COR-L47 (cell line): ENCODE results near the gene TNIP1.
A peak's percentile ranks its signal among the peaks of the same experiment; 100 is the strongest.

Experiments
- DNase-seq: peaks from one replicate; lab custom pipeline; 2025; lab: John Stamatoyannopoulos, UW

TNIP1 gene

DNA sequence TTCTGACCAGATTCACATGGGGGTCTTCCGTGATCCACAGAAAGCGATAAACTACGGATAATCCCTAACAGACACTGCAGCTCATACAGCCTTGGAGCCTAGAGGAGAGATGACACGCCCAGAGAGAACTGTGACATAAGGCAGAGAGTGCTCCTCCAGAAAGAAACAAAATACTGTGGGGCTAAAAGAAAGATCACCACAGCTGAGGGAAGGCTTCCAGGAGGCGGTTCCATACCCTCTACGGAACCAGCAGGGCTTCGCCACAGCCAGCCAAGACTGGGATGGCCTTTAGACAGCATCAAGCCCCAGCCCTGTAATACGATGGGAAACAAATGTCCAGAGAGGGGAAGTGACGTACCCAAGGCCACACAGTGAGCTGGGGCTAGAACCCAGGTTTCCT lies 41.2 kb downstream of the TNIP1 start:
- DNase-seq: no peak

DNA sequence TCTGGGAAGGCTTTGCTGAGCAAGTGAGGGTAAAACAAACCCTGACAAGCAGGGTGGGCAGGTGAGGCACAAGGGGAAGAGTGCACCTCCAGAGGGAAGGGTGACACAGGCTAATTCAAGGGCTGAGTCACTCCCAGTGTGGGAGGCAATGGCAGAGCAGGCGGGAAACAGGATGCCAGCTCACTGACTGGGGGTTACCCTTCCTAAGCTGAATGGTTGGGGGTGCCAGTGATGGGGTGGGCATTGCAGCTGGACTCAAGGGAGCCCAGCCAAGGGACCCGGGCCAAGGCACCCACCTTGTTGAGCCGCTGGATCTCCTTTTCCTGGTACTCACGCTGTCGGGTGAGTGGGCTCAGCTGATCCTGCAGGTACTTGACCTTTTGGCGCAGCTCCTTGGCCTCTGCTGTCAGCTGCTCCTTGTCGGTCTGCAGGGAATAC lies 42.0 kb downstream of the TNIP1 start:
- DNase-seq: no peak

DNA sequence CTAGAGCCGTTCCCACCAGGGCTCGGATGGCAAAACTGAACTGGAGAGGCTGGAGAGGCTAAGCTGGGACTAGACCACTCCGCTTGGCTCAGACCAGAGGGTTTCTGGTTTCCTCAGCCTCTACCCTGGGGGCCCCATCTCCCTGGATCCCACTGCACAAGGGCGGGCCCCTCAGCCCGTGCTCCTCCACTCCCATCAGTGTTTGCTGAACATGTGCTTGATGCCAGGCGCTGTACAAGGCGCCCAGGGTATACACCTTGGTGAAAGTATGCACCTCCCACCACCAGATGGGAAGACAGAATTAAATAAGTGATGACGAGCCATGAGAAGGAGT lies 42.5 kb downstream of the TNIP1 start:
- DNase-seq: no peak

DNA sequence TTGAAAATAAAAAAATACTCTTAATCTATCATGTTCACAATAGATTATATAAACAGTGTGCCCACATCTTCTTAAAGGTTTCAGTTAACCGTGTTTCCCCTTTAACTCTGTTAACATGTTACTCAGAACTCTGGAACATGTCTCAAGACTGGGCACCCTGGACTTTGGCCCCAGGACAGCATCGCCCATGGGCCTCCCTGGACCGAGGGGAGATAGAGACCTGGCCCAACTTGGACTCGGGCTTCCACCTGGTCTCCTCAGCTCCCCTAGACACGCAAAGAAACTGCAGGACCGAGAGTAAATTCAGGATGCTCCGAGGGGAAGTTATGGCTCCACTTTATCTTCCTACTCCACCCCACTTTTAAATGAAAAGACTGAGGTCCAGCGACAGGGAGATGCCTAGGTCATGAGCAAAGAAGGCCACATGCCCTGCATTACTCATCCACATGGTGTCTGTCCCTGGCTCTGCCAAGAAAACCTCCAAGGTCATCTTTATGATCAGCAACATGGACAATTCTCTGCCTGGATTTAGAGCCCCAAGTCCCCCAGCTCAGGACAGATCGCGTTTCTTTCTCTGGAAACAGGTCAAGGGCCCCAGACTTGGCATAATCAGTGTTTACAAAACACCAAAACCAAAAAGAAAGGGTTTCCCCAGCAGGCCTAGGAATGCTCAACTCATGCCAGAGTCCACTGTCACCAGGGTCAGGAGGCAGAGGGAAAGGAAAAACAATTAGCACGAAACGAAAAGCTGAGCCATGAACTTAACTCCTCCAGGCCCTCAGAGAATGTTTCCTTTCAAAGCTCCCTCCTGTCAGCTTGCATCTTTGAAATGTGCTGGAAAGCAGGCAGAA lies 43.0 kb downstream of the TNIP1 start:
- DNase-seq: no peak

DNA sequence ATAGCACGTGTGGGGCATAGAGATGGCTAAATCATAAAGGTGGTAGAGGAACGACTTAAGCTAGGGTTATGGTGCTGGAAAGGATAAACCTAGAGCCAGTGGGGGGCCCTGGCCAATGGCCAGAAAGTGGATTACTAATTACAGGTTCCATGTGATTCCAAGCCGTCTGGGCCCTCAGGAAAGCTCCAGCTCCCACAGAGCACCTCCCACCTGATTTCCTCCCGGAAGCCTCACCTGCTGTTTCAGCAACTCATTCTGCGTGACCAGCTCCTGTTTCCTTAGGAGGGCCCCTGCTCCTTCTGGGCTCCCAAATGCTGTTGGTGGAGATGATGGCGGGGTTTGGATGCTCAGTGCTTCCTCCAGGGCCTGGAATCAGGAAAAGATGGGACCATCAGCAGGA lies 44.3 kb downstream of the TNIP1 start:
- DNase-seq: peak; percentile 96

DNA sequence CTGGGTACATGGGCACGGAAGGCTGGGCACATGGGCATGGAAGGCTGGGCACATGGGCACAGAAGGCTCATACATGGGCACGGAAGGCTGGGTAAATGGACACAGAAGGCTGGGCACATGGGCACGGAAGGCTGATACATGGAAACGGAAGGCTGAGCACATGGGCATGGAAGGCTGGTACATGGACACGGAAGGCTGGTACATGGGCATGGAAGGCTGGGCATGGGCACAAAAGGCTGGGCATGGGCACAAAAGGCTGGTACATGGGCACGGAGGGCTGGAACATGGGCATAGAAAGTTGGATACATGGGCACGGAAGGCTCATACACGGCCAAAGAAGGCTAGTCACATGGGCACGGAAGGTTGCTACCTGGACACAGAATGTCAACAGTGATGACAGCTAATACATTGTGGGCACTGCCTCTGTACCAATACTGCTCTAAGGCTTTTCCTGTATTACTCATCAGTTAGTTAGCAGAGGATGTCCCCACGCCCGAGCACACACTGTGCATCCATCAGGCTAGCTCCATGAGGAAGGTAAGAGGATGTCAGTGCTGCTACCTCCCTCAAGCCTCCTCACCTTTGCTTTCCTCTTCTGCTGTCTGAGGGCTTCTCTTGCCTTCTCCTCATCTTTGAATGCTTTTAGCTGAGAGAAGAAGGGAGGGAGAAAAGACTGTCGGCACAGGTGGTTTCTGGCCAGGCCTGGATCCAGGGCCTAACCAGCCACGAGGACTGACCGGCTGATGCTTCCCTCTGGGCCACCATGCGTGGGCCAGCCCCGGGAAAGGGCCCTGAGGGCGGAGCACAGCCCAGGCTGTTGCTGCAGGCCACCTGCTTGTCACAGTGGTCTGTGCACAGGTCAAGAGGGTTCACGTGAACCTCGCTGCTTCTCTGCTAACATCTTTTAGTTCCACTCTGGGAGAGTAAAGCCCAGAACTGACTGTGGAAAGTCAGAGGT lies 46.1 kb downstream of the TNIP1 start:
- DNase-seq: no peak

DNA sequence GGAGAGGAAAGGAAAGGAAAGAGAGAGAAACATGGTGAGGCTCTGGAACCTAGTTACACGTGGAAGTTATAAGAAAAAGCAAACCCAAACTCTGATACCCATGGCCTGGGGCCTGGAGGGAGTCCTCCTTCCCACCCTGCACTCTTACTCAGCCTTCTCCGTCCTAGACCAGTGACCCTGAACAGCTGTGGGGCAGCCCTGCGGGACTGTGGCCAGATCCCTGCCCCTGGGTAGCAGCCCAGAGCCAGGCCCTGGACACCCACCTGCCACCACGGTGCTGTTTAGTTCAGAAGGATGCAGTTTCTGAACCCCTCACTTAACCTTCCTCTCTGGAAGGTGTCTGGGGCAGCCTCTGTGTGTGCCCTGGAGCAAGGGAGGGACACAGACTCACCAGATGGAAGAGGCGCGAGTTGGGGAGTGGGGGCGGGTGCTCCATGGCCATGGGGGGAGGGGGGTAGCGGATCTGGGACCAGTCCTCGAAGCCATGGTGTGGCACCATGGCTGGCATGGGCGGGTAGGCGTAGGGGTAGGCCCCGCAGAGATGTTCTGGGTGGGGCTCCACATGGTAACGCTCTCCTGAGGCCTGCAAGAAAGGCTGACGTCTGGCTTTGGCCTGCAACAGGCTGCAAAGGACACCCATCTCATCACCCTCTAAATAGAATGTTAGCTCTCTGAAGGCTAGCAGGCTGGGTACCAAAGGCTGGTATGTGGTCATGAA lies 47.5 kb downstream of the TNIP1 start:
- DNase-seq: no peak

DNA sequence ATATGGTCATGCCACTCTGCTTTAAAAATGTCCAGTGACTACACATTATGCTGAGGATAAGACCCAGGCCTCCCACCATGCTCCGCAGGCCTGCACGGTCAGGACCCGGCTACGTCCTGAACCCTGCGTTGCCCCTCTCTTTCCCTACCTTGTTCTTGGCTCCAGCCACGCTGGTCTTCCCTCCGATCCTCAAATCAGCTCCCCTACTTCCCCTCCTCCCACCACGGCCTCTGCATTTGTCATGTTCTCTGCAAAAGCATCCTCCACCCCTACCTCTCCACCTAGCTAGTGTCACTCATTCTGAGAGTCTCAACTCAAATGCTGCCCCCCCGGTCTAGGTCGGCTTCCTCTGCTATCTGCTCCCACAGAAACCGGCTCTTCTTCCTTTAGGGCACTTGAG lies 49.3 kb downstream of the TNIP1 start:
- no peak for DNase-seq

DNA sequence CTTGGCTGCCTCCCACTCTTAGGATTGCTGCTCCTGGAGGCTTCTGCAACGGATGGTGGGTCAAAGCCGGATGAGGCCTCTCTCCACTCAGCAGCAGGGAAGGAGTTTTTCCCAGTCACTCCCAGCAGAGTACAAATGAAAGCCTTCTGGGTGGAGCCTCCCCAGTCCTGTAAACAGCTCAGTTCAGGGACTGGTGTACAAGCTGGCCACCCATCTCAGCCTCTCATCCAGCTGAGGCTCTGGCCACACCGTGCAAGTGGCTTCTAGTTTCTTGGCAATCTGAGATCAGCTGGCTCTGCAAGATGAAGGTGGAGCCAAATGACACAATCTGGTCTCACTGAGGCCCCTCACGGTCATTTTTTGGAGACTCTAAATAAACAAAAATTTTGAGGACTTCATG lies 50.5 kb downstream of the TNIP1 start:
- no peak for DNase-seq

DNA sequence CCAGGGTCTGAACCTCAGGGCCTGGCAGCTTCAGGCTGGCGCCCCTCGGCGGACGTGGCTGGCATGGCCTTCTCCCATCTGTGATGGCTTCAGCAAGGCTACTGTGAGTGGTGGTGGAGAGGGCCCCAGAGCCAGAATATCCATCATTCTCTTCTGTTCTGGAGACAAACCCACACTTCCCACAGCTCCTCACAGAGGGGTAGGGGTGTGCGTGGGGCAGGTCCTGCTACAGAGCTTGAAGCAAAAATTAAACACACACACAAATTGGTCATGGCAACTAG lies 50.8 kb downstream of the TNIP1 start:
- no peak for DNase-seq

DNA sequence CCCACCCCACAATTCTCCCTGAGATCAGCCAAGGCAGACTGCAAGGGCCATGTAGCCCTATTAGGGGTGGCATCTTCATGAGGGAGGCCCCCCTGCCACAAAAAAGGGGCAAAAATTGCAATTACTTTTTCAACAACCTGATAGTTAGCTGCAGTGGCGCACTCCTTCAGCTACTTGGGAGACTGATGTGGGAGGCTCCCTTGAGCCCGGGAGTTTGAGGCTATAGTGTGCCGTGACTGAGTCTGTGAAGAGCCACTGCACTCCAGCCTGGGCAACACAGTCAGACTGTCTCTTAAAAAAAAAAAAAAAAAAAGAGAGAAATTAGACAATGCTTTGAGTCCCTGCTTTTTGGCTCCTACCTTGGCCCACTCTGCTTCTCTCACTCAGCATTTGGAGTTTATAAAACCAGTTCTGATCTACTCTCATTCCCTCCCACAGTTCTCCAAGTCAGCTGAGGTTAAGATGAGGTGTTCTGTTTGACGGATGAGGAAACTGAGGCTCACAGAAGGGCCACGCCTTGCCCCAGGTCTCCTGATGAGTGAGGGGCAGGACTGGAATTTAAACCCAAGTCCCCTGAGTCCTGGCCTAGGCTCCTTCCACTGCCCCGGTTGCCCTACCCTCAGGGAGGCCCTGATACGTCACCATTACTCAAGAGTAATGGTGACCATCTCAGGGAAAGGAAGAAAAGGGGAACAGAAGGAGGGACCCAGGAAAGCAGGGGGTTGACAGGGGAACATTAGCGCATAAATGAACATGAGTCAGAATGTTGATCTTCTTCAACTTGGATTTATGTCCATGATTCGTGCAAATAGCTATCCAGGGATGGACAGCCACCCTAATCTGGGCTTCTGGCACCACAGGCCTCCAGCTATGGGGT lies 51.4 kb downstream of the TNIP1 start:
- DNase-seq: no peak

DNA sequence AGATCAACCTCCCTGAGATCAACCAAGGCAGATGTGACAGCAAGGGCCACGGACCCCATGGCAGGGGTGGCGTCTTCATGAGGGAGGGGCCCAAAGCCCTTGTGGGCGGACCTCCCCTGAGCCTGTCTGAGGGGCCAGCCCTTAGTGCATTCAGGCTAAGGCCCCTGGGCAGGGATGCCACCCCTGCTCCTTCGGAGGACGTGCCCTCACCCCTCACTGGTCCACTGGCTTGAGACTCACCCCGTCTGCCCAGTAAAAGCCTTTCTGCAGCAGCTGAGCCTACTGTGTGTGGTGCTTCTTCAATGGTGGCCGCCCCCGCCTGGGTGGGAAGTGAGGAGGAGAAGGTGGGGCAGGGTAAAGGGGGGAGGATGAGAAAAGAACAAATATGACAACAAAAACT lies 52.1 kb downstream of the TNIP1 start:
- DNase-seq: no peak

DNA sequence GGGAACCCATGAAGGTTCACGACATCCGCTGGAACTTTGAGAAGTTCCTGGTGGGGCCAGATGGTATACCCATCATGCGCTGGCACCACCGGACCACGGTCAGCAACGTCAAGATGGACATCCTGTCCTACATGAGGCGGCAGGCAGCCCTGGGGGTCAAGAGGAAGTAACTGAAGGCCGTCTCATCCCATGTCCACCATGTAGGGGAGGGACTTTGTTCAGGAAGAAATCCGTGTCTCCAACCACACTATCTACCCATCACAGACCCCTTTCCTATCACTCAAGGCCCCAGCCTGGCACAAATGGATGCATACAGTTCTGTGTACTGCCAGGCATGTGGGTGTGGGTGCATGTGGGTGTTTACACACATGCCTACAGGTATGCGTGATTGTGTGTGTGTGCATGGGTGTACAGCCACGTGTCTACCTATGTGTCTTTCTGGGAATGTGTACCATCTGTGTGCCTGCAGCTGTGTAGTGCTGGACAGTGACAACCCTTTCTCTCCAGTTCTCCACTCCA lies 52.8 kb downstream of the TNIP1 start:
- DNase-seq: no peak

DNA sequence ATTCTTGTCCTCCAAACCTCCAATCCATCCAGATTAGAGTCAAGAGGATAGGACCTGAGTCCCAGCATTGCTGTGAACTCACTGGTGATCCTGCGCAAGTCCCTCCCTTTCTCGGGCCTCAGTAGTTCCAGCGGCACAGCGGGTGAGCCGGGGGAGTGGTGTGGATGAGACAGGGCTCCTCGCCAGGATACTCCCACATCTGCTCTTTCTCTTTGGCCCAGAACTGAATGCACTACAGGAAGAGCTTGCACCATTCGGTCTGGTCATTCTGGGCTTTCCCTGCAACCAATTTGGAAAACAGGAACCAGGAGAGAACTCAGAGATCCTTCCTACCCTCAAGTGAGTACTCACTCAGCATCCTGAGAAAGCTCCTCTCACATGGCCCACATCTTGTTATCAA lies 54.2 kb downstream of the TNIP1 start:
- DNase-seq: no peak

DNA sequence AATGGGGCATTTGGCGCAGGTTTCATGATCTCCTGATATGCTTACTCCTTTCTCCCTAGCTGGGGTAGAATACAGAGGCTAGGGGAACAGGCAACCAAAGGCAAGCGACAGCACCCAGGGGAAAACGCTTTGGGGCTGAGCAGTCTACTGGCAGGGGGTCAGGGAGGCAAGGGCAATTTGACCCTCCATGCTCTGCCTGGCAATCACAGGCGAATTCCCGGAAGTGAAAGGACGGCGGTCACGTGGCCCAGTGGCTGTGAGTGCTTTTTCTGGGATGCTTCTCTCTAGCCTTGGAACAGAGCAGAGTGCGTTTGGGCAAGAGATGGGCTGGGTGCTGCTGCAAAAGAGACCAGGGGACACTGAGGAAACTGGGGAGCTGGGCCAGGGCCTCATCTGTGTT lies 54.7 kb downstream of the TNIP1 start:
- DNase-seq: no peak

DNA sequence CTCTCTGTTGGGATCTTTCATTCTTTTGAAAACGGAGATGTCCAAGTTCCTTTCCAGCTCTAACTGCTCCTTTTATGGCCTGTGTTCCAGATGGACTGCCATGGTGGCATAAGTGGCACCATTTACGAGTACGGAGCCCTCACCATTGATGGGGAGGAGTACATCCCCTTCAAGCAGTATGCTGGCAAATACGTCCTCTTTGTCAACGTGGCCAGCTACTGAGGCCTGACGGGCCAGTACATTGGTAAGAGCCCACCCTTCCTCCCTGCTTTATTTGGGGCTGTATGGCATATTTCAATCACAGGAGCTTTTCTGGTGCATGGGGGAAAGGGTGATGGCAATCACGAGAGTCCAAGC lies 55.6 kb downstream of the TNIP1 start:
- DNase-seq: no peak

DNA sequence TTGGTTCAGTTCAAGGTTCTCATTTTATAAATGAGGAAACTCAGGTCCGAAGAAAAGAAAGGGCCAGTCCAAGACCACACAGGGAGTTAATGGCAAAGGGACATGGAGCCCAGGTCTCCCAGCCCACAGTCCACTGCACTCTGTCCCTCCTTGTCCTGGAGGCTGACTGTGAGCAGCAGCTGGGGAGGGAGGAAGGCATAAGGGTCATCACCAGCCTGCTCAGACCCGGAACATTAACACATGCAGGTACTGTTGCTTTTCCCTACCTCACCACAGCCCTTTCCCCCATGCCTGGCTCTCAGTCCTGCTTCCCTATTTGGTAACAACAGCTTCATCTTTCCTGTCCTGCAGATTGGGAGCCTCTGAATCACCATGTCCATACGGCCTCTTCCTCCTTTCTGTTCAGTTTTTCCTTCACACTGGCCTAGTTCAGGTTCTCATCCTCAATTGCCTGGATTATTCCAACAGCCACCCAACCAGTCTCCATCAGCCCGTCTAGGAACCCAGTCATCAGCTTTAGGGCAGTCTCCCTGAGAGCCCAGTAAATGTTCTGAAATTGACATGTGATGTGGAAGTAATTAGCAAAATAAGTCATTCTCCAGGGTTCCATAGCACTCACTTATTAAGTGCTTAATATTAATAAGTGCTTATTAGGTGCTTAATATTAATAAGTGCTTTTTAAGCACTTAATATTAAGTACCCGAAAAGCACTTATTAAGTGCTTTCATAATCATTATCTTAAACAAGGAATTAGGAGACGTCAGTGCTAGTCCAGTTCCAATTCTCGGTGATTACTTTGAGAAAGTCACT lies 56.2 kb downstream of the TNIP1 start:
- DNase-seq: no peak

DNA sequence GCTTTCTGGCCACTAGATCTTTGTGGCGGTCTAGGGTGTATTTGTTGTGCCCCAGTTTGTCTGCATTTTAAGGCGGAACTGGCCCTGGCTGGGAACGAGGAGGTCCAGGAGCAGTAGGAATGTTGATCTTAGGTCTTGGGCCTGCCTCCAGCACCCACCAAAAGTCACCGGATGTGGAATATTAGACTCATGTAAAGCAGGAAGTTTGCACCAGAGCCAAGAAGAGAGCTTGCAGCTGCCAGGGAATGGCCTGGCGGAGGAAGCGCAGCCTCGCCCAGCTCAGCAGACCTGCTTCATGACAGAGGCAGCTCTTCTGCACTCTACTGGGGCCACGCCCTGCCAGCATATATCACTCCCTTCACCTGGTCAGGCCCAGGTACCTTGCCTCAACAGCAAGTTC lies 57.2 kb downstream of the TNIP1 start:
- DNase-seq: no peak

DNA sequence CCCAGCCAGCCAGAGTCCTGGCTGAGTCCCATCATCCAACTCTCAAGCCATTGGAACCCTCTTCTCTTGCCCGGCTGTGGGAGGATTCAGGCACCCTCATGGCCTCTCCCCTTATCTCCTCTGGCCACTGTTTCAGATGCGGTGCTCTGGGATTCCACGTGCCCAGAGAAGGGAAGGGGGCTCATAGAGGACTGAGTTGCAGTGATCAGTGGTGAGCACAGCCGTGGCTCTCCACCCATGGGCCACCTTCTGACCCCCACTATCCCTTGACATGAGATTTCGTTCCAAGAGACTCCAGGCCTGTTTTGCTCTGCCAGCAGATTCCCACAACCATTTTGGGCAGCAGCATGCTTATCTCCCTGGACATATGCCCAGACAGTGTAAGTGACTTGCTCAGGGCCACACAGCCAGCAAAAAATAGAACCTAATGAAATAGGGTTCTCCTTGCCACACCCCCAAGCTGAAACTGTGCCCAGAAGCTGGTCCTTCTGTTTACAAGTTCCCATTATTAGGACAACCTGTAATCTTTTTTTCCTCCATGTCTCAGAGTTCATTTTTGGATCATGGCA lies 57.7 kb downstream of the TNIP1 start:
- no peak for DNase-seq

DNA sequence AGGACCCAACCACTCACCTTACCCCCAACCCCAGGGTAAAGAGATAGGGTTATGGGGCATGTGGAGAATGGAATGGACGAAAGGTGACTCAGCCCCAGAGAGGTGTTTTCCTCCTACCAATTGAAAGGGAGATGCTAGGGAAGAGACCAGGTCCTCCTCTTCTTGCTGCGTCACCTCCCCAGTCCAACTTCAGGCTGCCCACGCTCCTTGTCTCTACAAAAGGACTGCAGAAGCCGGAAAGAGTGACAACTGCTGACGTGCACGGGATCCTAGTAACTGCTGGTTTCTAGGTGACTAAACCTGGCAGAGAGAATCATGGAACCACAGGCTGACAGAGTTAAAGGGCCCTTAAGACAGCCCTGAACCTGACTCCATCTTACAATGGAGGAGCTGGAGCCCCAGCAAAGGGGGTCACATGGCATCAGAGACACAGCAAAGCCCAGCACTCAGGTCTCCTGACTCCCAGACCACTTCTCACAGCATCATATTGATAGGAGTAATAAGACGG lies 58.3 kb downstream of the TNIP1 start:
- no peak for DNase-seq
